GM12892 (cell line): ENCODE measurements around the gene PIPOX.
"Not testable (repeated sequence)": the region's sequence is repeated elsewhere in the genome, so short reads cannot be mapped to it uniquely, and the experiment has no call there.

Source experiments
- DNase-seq: peaks from one replicate; pipeline ENCODE4 v3.0.0; 2011; ENCODE audit not compliant: insufficient read length
- FAIRE-seq: peaks from 2 replicates; lab custom pipeline; 2011; peaks lifted over from hg19 to GRCh38; lab: Jason Lieb, UNC
- POLR2A ChIP-seq: IDR thresholded peaks from 2 replicates; pipeline ENCODE4 v1.6.1; 2011; ENCODE audit warnings: low read depth, low read length, control low read depth
- POLR2AphosphoS5 ChIP-seq: IDR thresholded peaks from 2 replicates; pipeline ENCODE4 v1.6.1; 2011; ENCODE audit warnings: low read depth, low read length, control low read depth
- TAF1 ChIP-seq: IDR thresholded peaks from 2 replicates; pipeline ENCODE4 v1.6.1; 2011; ENCODE audit warnings: low read depth, mild to moderate bottlenecking, control low read depth, low read length, borderline replicate concordance

Gene PIPOX

GRCh38 chr17:29080965-29081364 lies 38.0 kb downstream of the PIPOX start:
- DNase-seq (no peak), FAIRE-seq (no peak)
- TF ChIP-seq POLR2AphosphoS5 (no peak), TAF1 (no peak), POLR2A (no peak)

- no peak for DNase-seq
- no peak for TF ChIP-seq POLR2A
- no peak for TF ChIP-seq TAF1
- no peak for TF ChIP-seq POLR2AphosphoS5
- FAIRE-seq: no peak
These were observed 41.7 kb downstream of the PIPOX start for GRCh38 chr17:29084541-29085146.

GRCh38 chr17:29085223-29085622 lies 42.3 kb downstream of the PIPOX start:
- DNase-seq (no peak), FAIRE-seq (no peak)
- TF ChIP-seq POLR2AphosphoS5: no peak
- TF ChIP-seq TAF1: no peak
- no peak for TF ChIP-seq POLR2A

DNA sequence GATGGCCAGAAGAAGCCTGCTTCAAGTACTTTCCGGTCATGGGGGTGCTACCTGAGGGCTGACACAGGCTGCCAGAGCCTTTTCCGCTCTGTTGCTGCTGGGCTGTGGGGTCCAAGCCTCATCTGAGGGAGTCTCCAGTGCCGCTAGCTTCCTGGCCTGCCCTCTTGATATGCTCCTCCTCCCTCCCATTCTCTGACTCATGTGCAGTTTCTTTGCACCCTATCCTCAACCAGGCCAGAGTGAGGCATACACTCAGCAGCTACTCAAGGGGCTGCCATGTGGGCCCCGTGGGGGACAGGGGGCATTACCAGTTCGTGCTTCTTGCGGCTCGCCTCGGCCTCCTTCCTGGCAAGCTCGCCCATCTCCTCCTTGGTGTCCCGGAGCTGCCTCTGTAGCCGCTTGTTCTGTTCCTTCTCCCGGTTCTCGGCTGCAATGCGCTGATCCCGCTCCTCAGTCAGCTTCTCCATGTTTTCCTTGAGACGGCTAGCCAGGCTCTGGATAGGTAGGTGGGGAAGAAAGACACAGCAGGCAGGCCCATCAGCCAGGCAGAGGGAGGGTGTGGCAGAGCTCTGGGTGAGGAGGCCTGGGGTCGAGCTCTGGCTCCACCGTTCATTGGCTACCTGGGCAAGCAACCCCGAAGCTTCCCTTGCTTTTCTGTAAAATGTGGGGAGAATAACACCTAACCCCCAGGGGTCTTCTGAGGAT lies 43.8 kb downstream of the PIPOX start:
- no peak for DNase-seq
- no peak for FAIRE-seq
- TF ChIP-seq POLR2AphosphoS5 (no peak), TAF1 (no peak), POLR2A (no peak)

DNA sequence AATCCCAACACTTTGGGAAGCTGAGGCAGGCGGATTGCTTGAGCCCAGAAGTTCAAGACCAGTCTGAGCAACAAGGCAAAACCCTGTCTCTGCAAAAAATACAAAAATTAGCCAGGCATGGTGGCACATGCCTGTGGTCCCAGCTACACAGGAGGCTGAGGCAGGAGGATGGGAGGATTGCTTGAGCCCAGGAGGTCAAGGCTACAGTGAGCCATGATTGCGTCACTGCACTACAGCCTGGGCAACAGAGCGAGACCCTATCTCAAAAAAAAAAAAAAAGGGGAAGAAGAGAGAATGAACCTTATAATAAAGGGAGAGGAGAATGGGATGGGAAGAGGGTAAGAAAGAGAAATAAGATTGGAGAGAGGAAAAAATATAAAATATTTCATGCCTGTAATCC lies 45.8 kb downstream of the PIPOX start:
- not testable (repeated sequence) for DNase-seq, FAIRE-seq

- DNase-seq: no peak
- FAIRE-seq: no peak
- TF ChIP-seq POLR2AphosphoS5: no peak
- no peak for TF ChIP-seq TAF1
- no peak for TF ChIP-seq POLR2A
These were observed 46.7 kb downstream of the PIPOX start for GRCh38 chr17:29089601-29090044.

DNA sequence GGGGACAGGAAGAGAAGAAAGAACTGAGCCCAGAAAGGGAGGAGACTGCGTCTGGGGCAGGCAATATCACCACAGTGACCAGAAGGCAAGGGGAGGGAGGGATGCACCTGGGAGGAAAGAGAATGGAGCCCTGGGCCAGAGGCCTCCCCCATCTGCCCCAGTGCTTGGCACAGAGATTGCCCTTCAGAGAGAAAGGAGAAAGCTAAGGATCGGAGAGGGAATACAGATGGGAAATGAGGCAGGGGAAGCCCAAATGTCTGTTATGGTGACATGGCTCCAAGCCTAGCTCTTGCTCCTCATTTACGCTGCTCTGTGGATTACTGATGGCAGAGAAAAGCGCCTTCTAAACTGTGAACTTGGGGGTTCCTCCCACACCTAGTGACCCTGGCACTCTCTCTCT lies 47.2 kb downstream of the PIPOX start:
- DNase-seq (no peak), FAIRE-seq (no peak)
- TF ChIP-seq TAF1 (no peak), POLR2AphosphoS5 (no peak), POLR2A (no peak)

DNA sequence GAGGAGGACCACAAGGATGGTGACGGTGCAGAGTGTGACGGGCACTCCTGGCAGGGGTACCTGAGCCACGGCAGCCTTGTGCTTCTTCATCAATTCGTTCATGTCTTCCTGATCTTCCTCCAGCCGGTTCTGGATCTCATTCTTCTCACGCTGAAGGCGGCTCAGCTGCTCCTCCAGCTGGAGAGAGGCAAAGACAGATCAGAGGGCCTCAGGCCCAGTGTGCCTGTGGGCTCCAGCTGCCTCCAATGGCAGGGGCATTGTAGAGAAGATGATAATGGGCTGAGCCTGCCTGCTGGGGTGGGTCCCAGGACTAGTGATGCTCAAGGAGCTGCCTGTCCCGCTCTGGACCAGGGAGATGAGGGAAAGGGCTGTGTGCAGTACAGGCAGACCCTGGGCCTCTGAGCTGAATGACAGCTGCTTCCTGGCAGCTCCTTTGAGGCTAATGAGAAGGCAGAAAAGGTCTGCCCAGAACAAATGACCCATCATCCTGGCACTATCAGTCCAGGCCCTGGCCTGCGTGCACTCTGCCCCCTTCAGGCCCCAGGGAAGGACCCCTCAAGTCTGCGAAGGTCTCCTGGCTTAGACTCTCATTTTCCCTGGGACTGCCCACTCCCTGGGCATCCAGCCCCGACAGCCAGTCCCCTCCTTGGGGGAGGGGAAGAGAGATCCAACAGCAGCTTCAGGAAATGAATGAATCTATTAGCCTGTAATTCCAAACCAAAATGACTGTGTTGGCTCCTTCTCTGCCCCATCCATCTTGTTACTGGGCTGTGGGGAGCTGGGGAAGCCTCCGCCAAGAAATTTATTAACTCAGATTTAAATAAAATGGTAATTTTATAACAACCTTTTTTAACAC lies 48.0 kb downstream of the PIPOX start:
- FAIRE-seq (no peak), DNase-seq (no peak)
- TF ChIP-seq POLR2AphosphoS5 (no peak), POLR2A (no peak), TAF1 (no peak)

GRCh38 chr17:29091606-29092289 lies 48.8 kb downstream of the PIPOX start:
- no peak for TF ChIP-seq POLR2A
- no peak for TF ChIP-seq POLR2AphosphoS5
- TF ChIP-seq TAF1: no peak
- no peak for FAIRE-seq

DNA sequence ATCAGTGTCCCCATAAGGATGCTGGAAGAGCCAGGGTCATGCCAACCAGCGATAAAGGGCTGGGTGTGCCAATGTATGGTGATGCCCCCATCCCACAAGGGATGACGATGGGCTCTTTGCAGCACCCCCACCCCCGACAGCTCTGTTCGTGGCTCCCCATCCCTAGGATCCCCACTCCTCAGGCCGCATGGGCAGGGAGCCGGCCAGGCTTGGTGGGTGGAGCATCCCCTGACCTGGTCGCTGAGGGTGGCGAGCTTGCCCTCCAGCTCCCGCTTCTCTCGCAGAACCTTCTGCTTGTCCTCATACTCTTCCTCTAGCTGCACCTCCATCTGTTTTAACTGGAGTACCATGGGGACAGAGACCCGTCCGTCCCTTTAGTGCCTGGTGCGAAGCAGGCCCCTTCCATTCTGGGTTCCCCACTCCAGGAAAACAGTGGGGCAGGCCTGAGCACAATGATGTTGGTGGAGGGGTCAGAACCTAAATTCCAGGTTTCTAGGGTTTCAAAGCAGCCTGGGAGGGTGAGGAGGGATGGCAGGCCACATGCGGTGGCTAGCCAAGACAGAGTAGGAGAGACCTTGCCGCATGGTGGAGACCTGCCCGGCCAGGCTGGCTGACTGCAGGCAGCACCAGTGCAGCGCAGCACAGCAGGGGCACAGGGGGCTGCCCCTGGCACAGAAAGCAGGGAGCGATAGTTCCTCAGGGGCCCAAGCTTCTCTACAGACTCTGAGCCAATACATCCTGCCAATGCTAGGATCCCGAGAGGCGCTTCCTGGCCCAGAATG lies 50.3 kb downstream of the PIPOX start:
- TF ChIP-seq TAF1: no peak
- TF ChIP-seq POLR2AphosphoS5: no peak
- TF ChIP-seq POLR2A: no peak
- FAIRE-seq: no peak
- DNase-seq: no peak

More at GRCh38 chr17:29091606-29092289, 48.8 kb downstream of the PIPOX start:
- no peak for DNase-seq

DNA sequence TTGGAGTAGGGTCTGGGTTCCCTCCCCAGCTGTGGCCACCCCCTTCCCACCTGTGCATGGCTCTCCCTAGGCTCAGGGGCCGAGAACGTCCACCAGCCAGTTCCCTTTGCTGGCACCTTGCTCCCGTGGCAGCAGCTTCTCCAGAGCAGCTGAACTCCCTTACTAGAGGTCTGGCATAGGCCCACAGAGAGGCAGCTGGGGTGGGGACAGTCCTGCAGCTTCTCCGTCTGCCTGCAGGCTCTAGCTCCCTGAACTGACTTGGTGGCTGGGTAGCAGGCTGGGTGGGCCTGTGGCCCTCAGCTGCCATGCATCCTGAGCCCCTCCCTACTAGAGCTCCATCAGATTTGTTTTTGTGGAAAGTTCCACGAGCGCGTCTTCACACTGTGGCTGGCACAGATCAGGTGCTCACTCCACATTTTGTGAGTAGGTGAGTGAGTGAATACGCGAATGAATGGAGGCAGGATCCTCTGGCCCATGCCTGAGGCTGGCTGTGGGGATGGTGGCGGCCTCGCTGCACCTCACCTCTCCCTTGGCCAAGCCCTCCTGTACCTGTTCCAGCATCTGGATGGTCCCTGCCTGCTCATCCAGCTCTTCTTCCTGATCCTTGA lies 51.3 kb downstream of the PIPOX start:
- no peak for DNase-seq
- FAIRE-seq: no peak
- TF ChIP-seq POLR2A (no peak), TAF1 (no peak), POLR2AphosphoS5 (no peak)
